ENCODE data around the gene EEPD1.
"Not testable (repeated sequence)": the region's sequence is repeated elsewhere in the genome, so short reads cannot be mapped to it uniquely, and the experiment has no call there.

The EEPD1 gene

GRCh38 chr7:36148422-36149065 is 4.5 kb upstream of the EEPD1 start:
- Histone ChIP-seq H3K4me1 (ENCODE audit: control insufficient read depth, insufficient read depth, low read length) (no peaks in the 10 kb centered on the region), H3K4me3 (ENCODE audit: low read depth, low read length) (no peak overlapping the region), H3K27ac (ENCODE audit: extremely low read depth, low read depth, low read length) (no peak overlapping the region), H3K36me3 (ENCODE audit: control insufficient read depth in 2 of 2, insufficient read depth in 1 of 2, low read length in 2 of 2) (no peaks in the 10 kb centered on the region), H3K9me3 (ENCODE audit: control insufficient read depth, insufficient read depth, low read depth, low read length) (no peaks in the 10 kb centered on the region)
- ChIA-PET CTCF (interaction anchor here (0.5 kb wide), 1 partner anchor 9 kb away, joined by 4 read pairs; no protein-coding TSS in a partner anchor), POLR2A (interaction anchor here (0.6 kb wide), 1 partner anchor 65 kb away, joined by 4 read pairs; no protein-coding TSS in a partner anchor)
- TF ChIP-seq SCRT1 (tag by site-specific recombination; IDR thresholded peaks at IDR 0.05; ENCODE audit: borderline replicate concordance) (no peak), ZNF221 (tag by site-specific recombination; IDR thresholded peaks at IDR 0.05; ENCODE audit: borderline replicate concordance) (no peak), ZFP69B (tag by site-specific recombination; IDR thresholded peaks at IDR 0.05) (no peak), ZNF791 (tag by site-specific recombination; IDR thresholded peaks at IDR 0.05) (no peak), ZNF23 (tag by site-specific recombination; IDR thresholded peaks at IDR 0.05; ENCODE audit: borderline replicate concordance) (no peak), ZSCAN5A (tag by site-specific recombination; IDR thresholded peaks at IDR 0.05) (no peak), ZFP41 (tag by site-specific recombination; IDR thresholded peaks at IDR 0.05; ENCODE audit: borderline replicate concordance) (no peak), ZNF677 (tag by site-specific recombination; IDR thresholded peaks at IDR 0.05) (no peak), KLF9 (tag by site-specific recombination; IDR thresholded peaks at IDR 0.05; ENCODE audit: low read depth) (no peak), ZNF555 (tag by site-specific recombination; conservative IDR thresholded peaks at IDR 0.05) (no peak), SCRT2 (tag by site-specific recombination; IDR thresholded peaks at IDR 0.05) (no peak), SP7 (tag by site-specific recombination; IDR thresholded peaks at IDR 0.05) (no peak), ZNF311 (tag by site-specific recombination; IDR thresholded peaks at IDR 0.05; ENCODE audit: borderline replicate concordance) (no peak), ZNF747 (tag by site-specific recombination; IDR thresholded peaks at IDR 0.05) (no peak)
- TF ChIP-seq, protein P1, sequence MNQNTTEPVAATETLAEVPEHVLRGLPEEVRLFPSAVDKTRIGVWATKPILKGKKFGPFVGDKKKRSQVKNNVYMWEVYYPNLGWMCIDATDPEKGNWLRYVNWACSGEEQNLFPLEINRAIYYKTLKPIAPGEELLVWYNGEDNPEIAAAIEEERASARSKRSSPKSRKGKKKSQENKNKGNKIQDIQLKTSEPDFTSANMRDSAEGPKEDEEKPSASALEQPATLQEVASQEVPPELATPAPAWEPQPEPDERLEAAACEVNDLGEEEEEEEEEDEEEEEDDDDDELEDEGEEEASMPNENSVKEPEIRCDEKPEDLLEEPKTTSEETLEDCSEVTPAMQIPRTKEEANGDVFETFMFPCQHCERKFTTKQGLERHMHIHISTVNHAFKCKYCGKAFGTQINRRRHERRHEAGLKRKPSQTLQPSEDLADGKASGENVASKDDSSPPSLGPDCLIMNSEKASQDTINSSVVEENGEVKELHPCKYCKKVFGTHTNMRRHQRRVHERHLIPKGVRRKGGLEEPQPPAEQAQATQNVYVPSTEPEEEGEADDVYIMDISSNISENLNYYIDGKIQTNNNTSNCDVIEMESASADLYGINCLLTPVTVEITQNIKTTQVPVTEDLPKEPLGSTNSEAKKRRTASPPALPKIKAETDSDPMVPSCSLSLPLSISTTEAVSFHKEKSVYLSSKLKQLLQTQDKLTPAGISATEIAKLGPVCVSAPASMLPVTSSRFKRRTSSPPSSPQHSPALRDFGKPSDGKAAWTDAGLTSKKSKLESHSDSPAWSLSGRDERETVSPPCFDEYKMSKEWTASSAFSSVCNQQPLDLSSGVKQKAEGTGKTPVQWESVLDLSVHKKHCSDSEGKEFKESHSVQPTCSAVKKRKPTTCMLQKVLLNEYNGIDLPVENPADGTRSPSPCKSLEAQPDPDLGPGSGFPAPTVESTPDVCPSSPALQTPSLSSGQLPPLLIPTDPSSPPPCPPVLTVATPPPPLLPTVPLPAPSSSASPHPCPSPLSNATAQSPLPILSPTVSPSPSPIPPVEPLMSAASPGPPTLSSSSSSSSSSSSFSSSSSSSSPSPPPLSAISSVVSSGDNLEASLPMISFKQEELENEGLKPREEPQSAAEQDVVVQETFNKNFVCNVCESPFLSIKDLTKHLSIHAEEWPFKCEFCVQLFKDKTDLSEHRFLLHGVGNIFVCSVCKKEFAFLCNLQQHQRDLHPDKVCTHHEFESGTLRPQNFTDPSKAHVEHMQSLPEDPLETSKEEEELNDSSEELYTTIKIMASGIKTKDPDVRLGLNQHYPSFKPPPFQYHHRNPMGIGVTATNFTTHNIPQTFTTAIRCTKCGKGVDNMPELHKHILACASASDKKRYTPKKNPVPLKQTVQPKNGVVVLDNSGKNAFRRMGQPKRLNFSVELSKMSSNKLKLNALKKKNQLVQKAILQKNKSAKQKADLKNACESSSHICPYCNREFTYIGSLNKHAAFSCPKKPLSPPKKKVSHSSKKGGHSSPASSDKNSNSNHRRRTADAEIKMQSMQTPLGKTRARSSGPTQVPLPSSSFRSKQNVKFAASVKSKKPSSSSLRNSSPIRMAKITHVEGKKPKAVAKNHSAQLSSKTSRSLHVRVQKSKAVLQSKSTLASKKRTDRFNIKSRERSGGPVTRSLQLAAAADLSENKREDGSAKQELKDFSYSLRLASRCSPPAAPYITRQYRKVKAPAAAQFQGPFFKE (tag by site-specific recombination; IDR thresholded peaks at IDR 0.05; ENCODE audit: borderline replicate concordance): no peak
- TF ChIP-seq, protein P2, sequence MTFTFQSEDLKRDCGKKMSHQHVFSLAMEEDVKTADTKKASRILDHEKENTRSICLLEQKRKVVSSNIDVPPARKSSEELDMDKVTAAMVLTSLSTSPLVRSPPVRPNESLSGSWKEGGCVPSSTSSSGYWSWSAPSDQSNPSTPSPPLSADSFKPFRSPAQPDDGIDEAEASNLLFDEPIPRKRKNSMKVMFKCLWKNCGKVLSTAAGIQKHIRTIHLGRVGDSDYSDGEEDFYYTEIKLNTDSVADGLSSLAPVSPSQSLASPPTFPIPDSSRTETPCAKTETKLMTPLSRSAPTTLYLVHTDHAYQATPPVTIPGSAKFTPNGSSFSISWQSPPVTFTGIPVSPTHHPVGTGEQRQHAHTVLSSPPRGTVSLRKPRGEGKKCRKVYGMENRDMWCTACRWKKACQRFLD (tag by site-specific recombination; IDR thresholded peaks at IDR 0.05): no peak

GRCh38 chr7:36149240-36149639 is 3.8 kb upstream of the EEPD1 start:
- POLR2A ChIA-PET; H3K27ac ChIP-seq (ENCODE audit: extremely low read depth, low read depth, low read length); CTCF ChIA-PET; H3K36me3 ChIP-seq (ENCODE audit: control insufficient read depth in 2 of 2, insufficient read depth in 1 of 2, low read length in 2 of 2); H3K9me3 ChIP-seq (ENCODE audit: control insufficient read depth, insufficient read depth, low read depth, low read length); H3K4me3 ChIP-seq (ENCODE audit: low read depth, low read length); H3K4me1 ChIP-seq (ENCODE audit: control insufficient read depth, insufficient read depth, low read length): not testable (repeated sequence)
